BLaER1 treated with 17β-estradiol and CSF1 and Interleukin-3, amounts not matched to agents 10 nM and 100 nM (cell line): ENCODE measurements around the gene IL17F.

Experiments
- H3K27ac ChIP-seq, 11 experiments: shearing (Covaris generic); formaldehyde crosslinking; 2 replicates each; pipeline ENCODE4 v1.8.1; 2022
- H3K27me3 ChIP-seq, 11 experiments: shearing (Covaris generic); formaldehyde crosslinking; 2 replicates each; pipeline ENCODE4 v1.8.1; 2022
- H3K36me3 ChIP-seq, 11 experiments: shearing (Covaris generic); formaldehyde crosslinking; 2 replicates each; pipeline ENCODE4 v1.8.1; 2022
- H3K4me1 ChIP-seq, 10 experiments: shearing (Covaris generic); formaldehyde crosslinking; 2 replicates each; pipeline ENCODE4 v1.8.1; 2022
- H3K4me2 ChIP-seq, 11 experiments: shearing (Covaris generic); formaldehyde crosslinking; 2 replicates each; pipeline ENCODE4 v1.8.1; 2022
- H3K4me3 ChIP-seq, 10 experiments: shearing (Covaris generic); formaldehyde crosslinking; 2 replicates each; pipeline ENCODE4 v1.8.1; 2022
- H3K9ac ChIP-seq, 11 experiments: shearing (Covaris generic); formaldehyde crosslinking; 2 replicates each; pipeline ENCODE4 v1.8.1; 2022
- H3K9me3 ChIP-seq, 11 experiments: shearing (Covaris generic); formaldehyde crosslinking; replicated peaks in 1 of 11; 2 replicates each; pipeline ENCODE4 v1.8.1; 2022
- H4K20me1 ChIP-seq, 11 experiments: shearing (Covaris generic); formaldehyde crosslinking; 2 replicates each; pipeline ENCODE4 v1.8.1; 2022
- Cebpa-rat ChIP-seq, 11 experiments: shearing (Covaris generic); IDR thresholded peaks; 2 replicates each; pipeline ENCODE4 v1.8.1; 2022

IL17F gene

GRCh38 chr6:52187098-52187497 lies 57.2 kb downstream of the IL17F start:
- no peaks in the 10 kb centered on the region for H3K27me3 ChIP-seq
- H4K20me1 ChIP-seq, result no peaks in the 10 kb centered on the region
- no peak overlapping the region for H3K4me2 ChIP-seq
- H3K9me3 ChIP-seq, result no peaks in the 10 kb centered on the region
- H3K36me3 ChIP-seq, result no peaks in the 10 kb centered on the region
- no peak overlapping the region for H3K27ac ChIP-seq
- no peak overlapping the region for H3K9ac ChIP-seq
- TF ChIP-seq Cebpa-rat (IDR thresholded peaks at IDR 0.05), result no peak
- no peaks in the 10 kb centered on the region for H3K4me1 ChIP-seq
- no peak overlapping the region for H3K4me3 ChIP-seq
